Neutrophil (primary cell): ENCODE measurements around the gene CD81.

Source experiments
- H3K27ac ChIP-seq: fragments of 200-600 bp; sonication (generic); 2 replicates; pipeline ENCODE4 v1.5.1; 2016; ENCODE audit warnings: mild to moderate bottlenecking, moderate library complexity
- H3K27me3 ChIP-seq: fragments of 200-600 bp; sonication (generic); 2 replicates; pipeline ENCODE4 v1.6.0; 2016; ENCODE audit warnings: mild to moderate bottlenecking
- H3K36me3 ChIP-seq: fragments of 200-600 bp; sonication (generic); 2 replicates; pipeline ENCODE4 v1.5.1; 2017
- H3K4me1 ChIP-seq, 2 experiments: fragments of 200-600 bp in 1 of 2; sonication (generic) in 1 of 2; 1 replicate in 1 of 2; 2 replicates in 1 of 2; pipeline versions ENCODE4 v1.5.1 to v1.6.1; 2013 to 2016; ENCODE audit warnings: low read depth in 1 of 2, low read length in 1 of 2, mild to moderate bottlenecking in 1 of 2, moderate library complexity in 1 of 2; ENCODE audit not compliant: control insufficient read depth in 1 of 2, insufficient read depth in 1 of 2
- H3K4me3 ChIP-seq, 2 experiments: fragments of 200-600 bp in 1 of 2; sonication (generic) in 1 of 2; 1 replicate in 1 of 2; 2 replicates in 1 of 2; pipeline ENCODE4 v1.5.1; 2013 to 2016; ENCODE audit warnings: low read depth in 1 of 2, low read length in 1 of 2, mild to moderate bottlenecking in 1 of 2, moderate library complexity in 1 of 2
- H3K9me3 ChIP-seq: fragments of 200-600 bp; sonication (generic); 2 replicates; pipeline ENCODE4 v1.5.1; 2016
- TF ChIP-seq, protein P1 (sequence below): fragments of 200-600 bp; sonication (generic); IDR thresholded peaks from 2 replicates; pipeline ENCODE4 v1.5.1; 2016; ENCODE audit warnings: antibody characterized with exemption

Gene CD81

DNA sequence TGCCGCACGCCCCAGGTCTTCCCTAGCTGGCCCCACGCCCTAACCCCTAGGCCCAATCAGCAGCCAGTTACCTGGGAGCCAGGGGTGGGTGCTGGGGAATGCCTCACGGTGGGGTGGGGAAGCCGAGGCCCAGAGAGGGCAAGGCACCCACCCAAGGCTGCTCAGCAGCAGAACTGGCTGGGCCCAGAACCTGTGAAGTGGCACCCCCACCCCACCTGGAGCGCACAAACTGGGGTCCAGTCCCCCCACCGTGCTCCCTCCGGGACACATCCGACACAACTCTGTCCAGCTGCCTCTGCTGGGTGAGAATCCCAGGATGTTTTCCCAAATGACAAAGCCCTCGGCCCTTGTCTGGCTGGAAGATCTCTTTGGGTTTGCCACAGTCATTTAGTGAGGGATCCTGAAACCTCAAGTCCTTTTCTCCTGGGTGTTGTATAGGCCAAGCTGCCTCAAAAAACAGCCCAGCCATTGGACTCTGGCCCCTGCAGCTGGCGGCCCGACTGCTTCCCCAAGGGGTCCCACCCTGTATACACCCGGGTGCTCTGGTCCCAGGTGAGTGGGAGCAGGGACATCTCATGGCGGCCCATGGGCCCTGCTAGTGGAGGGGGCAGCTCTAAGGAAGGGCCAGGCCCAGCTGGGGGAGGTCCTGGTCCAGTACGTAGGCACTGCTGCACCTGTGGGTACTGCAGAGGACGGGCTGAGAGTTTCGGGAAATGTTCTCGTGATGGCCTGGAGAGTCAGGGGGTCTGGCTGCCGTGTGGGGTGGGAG lies 44.3 kb downstream of the CD81 start:
- TF ChIP-seq, protein P1, sequence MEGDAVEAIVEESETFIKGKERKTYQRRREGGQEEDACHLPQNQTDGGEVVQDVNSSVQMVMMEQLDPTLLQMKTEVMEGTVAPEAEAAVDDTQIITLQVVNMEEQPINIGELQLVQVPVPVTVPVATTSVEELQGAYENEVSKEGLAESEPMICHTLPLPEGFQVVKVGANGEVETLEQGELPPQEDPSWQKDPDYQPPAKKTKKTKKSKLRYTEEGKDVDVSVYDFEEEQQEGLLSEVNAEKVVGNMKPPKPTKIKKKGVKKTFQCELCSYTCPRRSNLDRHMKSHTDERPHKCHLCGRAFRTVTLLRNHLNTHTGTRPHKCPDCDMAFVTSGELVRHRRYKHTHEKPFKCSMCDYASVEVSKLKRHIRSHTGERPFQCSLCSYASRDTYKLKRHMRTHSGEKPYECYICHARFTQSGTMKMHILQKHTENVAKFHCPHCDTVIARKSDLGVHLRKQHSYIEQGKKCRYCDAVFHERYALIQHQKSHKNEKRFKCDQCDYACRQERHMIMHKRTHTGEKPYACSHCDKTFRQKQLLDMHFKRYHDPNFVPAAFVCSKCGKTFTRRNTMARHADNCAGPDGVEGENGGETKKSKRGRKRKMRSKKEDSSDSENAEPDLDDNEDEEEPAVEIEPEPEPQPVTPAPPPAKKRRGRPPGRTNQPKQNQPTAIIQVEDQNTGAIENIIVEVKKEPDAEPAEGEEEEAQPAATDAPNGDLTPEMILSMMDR: no peak
- Histone ChIP-seq H3K4me3 (no peak overlapping the region), H3K27ac (no peak overlapping the region), H3K36me3 (no peaks in the 10 kb centered on the region), H3K27me3 (peaks cover 10% of the 10 kb centered on the region), H3K4me1 (peaks cover 0 to 12% of the 10 kb centered on the region in 2 experiments), H3K9me3 (no peaks in the 10 kb centered on the region)

DNA sequence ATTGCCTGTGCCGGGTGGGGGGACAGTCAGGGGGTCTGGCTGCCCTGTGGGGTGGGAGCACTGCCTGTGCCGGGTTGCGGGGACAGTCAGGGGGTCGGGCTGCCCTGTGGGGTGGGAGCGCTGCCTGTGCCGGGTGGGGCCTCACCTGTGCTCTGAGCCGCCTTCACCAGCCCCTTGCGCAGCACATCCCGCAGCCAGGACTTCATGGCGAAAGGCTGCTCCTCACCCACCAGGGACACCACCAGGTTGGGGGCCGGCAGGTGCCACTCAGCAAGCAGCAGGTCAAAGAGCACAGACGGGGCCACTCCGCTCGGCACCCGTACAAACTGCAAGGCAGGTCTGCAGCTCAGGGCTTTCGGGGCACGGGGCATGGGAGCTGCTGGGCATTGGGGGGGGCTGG lies 44.9 kb downstream of the CD81 start:
- Histone ChIP-seq H3K9me3 (no peaks in the 10 kb centered on the region), H3K4me1 (peaks cover 0 to 12% of the 10 kb centered on the region in 2 experiments), H3K27ac (no peak overlapping the region), H3K27me3 (peaks cover 10% of the 10 kb centered on the region), H3K4me3 (no peak overlapping the region), H3K36me3 (no peaks in the 10 kb centered on the region)
- TF ChIP-seq, protein P1: no peak

DNA sequence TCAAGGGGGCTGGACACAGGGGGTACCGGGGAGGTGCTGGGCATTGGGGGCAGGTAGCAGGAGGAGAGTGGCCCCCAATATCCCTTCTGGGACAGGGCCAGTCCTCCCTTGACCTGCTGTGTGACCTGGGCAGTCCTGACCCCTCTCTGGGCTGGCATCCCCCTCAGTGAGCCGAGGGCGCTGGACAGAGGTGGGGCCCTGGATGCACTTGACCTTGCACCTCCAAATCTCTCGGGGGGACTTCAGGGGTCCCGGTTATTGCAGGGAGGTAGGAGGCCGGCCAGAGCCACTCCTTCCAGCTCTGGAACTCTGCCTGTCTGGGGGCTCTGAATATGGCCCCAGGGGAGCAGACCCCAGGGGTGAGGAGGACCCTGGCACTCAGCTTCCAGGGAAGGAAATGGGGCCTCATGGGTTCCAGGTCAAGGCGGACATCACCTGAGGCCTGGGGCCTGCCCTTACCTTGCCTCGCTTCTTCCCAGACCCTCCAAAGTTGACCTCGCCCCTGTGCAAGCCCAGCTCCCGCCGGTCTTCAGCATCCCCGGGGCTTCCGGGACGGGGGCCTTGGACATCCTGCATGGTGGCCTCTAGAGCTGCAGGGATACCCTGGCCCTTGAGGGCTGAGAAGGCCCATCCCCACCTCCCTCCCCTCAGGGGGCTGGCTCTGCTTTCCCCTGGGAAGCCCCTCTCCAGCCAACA lies 45.5 kb downstream of the CD81 start:
- H3K9me3 ChIP-seq: no peaks in the 10 kb centered on the region
- peaks cover 0 to 12% of the 10 kb centered on the region in 2 experiments for H3K4me1 ChIP-seq
- no peaks in the 10 kb centered on the region for H3K36me3 ChIP-seq
- peaks cover 10% of the 10 kb centered on the region for H3K27me3 ChIP-seq
- TF ChIP-seq, protein P1: no peak
- H3K27ac ChIP-seq: no peak overlapping the region
- H3K4me3 ChIP-seq: no peak overlapping the region

DNA sequence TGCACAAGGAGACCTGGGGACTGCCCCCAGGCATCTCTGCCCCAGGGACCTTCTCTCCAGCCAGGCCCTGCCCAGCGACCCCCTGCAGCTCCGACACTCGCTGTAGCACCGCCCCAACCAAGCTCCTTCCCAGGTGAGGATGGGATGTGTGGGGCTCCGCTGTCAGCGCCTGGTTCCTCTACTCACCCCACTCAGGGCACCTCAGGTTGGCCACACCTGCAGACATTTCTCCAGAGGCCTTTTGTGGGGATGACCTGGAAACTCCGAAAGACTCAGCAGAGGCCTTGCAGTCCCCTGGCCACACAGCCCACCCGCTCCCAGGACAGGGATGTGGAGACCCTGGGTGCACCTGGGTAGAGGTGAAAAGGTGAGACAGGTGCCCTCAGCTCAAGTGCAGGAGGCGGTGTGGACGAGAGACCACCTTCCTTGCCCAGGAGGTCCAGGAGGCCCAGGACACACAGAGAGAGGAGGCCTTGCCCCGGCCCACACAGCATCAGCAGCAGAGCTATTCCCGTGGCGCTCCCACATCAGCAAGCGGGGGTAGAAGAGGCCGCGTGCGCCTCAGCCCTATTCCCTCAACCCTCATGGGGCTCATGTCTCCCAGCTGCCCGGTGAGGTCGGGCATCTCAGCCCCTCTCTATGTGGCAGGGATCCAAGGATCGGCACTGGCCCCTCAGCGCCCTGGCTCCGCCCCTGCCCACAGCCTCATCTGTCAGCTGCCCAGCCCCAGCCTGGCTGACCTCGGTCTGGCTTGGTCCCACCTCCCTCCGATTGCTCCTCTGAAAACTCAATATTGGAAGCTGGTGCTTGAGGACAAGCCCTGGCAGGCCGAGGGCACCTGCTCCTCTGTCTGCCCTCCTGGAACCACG lies 46.3 kb downstream of the CD81 start:
- Histone ChIP-seq H3K27me3 (peaks cover 10% of the 10 kb centered on the region), H3K4me3 (no peak overlapping the region)
- TF ChIP-seq, protein P1: no peak

DNA sequence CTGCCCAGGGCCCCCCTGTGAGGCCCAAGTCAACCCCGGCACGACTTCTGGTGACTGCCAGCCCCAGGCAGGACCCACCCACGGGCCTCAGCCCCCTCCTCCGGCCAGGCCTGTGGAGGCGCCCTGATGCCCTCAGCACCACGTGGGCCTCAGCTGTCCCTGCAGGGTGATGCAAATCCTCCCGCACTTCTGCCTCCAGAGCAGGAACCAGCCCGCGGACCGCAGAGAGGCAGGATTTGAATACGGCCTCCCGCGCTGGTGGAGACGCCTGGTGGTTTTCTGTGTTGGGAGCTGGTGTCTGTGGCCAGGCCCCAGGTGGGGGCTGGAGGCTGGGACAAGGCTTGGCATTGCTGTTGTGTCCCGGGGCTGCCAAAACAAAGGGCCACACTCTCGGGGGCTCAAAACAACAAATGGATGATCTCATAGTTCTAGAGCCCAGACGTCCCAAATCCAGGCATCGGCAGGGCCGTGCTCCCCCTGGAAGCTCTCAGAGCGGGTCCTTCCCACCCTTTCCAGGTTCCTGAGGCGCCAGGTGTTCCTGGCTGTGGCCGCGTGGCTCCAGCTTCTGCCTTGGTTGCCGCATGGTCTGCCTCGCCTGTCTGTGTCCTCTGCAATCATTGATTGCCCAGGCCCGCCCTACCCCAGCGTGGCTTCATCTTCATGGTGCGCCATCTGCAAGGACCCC lies 47.8 kb downstream of the CD81 start:
- Histone ChIP-seq H3K9me3 (no peaks in the 10 kb centered on the region), H3K36me3 (no peaks in the 10 kb centered on the region), H3K27me3 (peaks cover 10% of the 10 kb centered on the region), H3K27ac (no peak overlapping the region), H3K4me3 (no peak overlapping the region), H3K4me1 (peaks cover 0 to 10% of the 10 kb centered on the region in 2 experiments)
- TF ChIP-seq, protein P1: no peak

More for the DNA sequence above, 46.3 kb downstream of the CD81 start:
- H3K9me3 ChIP-seq: no peaks in the 10 kb centered on the region
- peaks cover 0 to 12% of the 10 kb centered on the region in 2 experiments for H3K4me1 ChIP-seq
- no peak overlapping the region for H3K27ac ChIP-seq
- no peaks in the 10 kb centered on the region for H3K36me3 ChIP-seq
